Keratinocyte (primary cell): Measurements from ENCODE around the gene PDGFB. TPM values are rescaled to one million over a fixed set of nuclear protein-coding genes. Genes with fewer than 3 reads are reported as not detected.

Experiments used
- DNase-seq: peaks from one replicate; pipeline ENCODE4 v3.0.0-alpha.2; 2011; ENCODE audit warnings: low read depth, missing footprints, low spot score
- FAIRE-seq: peaks from 2 replicates; lab custom pipeline; 2011; peaks lifted over from hg19 to GRCh38; lab: Jason Lieb, UNC
- H2AFZ ChIP-seq: 2 replicates; pipeline ENCODE4 v1.6.0; 2012; ENCODE audit warnings: low read length, control low read depth, inconsistent platforms; ENCODE audit not compliant: control insufficient read depth
- H3K27ac ChIP-seq: 2 replicates; pipeline ENCODE4 v1.5.1; 2011; ENCODE audit warnings: low read length; ENCODE audit not compliant: control insufficient read depth, insufficient read depth
- H3K27me3 ChIP-seq: 3 replicates; pipeline ENCODE4 v1.6.0; 2011; ENCODE audit warnings: low read length; ENCODE audit not compliant: control insufficient read depth, insufficient read depth; ENCODE audit errors: extremely low read depth
- H3K36me3 ChIP-seq, 2 experiments: 2 replicates in 1 of 2; 3 replicates in 1 of 2; pipeline ENCODE4 v1.5.1; 2011; ENCODE audit warnings: low read length in 2 of 2, mild to moderate bottlenecking in 1 of 2; ENCODE audit not compliant: control insufficient read depth in 2 of 2, insufficient read depth in 2 of 2; ENCODE audit errors: extremely low read depth in 1 of 2
- H3K4me1 ChIP-seq: 3 replicates; pipeline ENCODE4 v1.5.1; 2011; ENCODE audit warnings: low read length; ENCODE audit not compliant: control insufficient read depth, insufficient read depth; ENCODE audit errors: extremely low read depth
- H3K4me2 ChIP-seq: 3 replicates; pipeline ENCODE4 v1.6.0; 2011; ENCODE audit warnings: low read depth, low read length; ENCODE audit not compliant: control insufficient read depth, insufficient read depth; ENCODE audit errors: extremely low read depth
- H3K4me3 ChIP-seq, 3 experiments: fragments of 200-600 bp in 1 of 3; sonication (generic) in 1 of 3; 2 replicates in 2 of 3; 3 replicates in 1 of 3; pipeline ENCODE4 v1.5.1; 2011 to 2016; ENCODE audit warnings: low read length in 3 of 3, mild to moderate bottlenecking in 3 of 3, control low read depth in 2 of 3, inconsistent platforms in 1 of 3, low read depth in 1 of 3, mixed read lengths in 1 of 3, mixed run types in 1 of 3, moderate library complexity in 1 of 3; ENCODE audit not compliant: control insufficient read depth in 2 of 3, insufficient read depth in 2 of 3; ENCODE audit errors: extremely low read depth in 1 of 3
- H3K79me2 ChIP-seq: 2 replicates; pipeline ENCODE4 v1.6.0; 2012; ENCODE audit warnings: low read length; ENCODE audit not compliant: control insufficient read depth, insufficient read depth
- H3K9ac ChIP-seq: 3 replicates; pipeline ENCODE4 v1.6.0; 2011; ENCODE audit warnings: low read length; ENCODE audit not compliant: control insufficient read depth, insufficient read depth; ENCODE audit errors: extremely low read depth
- H3K9me1 ChIP-seq: 3 replicates; pipeline ENCODE4 v1.6.0; 2011; ENCODE audit warnings: low read length; ENCODE audit not compliant: control insufficient read depth, insufficient read depth; ENCODE audit errors: extremely low read depth
- H3K9me3 ChIP-seq: 2 replicates; pipeline ENCODE4 v1.5.1; 2012; ENCODE audit warnings: low read depth, low read length; ENCODE audit not compliant: control insufficient read depth
- H4K20me1 ChIP-seq: 3 replicates; pipeline ENCODE4 v1.6.0; 2011; ENCODE audit warnings: low read length; ENCODE audit not compliant: control insufficient read depth, insufficient read depth; ENCODE audit errors: extremely low read depth
- EZH2 ChIP-seq: IDR thresholded peaks from one replicate; pipeline ENCODE4 v1.6.1; 2012; ENCODE audit warnings: inconsistent platforms, mild to moderate bottlenecking, low read length, moderate library complexity
- dilution Hi-C: fragments of 300-500 bp; cut with MboI; formaldehyde crosslinking; loops from one replicate; pipeline ENCODE4 v1.7.0; 2020; ENCODE audit warnings: low sequenced_read_pairs; ENCODE audit not compliant: extremely low pct_ligation_motif_present
- polyA plus RNA-seq, 5 experiments: library from polyadenylated mRNA; depleted of rRNA in 3 of 5; stranded (reverse) in 3 of 5; stranded (forward) in 1 of 5; unstranded in 1 of 5; fragments of >200 nt; gene quantifications; 1 replicate in 1 of 5; 2 replicates in 3 of 5; 3 replicates in 1 of 5; pipeline versions ENCODE4 v1.2.1 to v1.2.3, GENCODE V29; 2011 to 2012; ENCODE audit warnings: missing spikeins in 2 of 5, low read depth in 1 of 5, low replicate concordance in 1 of 5
- TF ChIP-seq, protein P1 (sequence below), 3 experiments: IDR thresholded peaks in 1 of 3; conservative IDR thresholded peaks in 1 of 3; optimal IDR thresholded peaks in 1 of 3; 2 replicates in 2 of 3; 3 replicates in 1 of 3; pipeline versions ENCODE3 to v1.5.1; 2011; ENCODE audit warnings: low read length in 3 of 3, mild to moderate bottlenecking in 3 of 3, moderate library complexity in 2 of 3, control low read depth in 1 of 3, inconsistent platforms in 1 of 3; ENCODE audit not compliant: insufficient read depth in 2 of 3; ENCODE audit errors: extremely low read depth in 1 of 3

Gene PDGFB
- polyA plus RNA-seq, 1 donor (not counting 4 experiments of a cell fraction or from before 2014, with no cell fraction given) = 6.0 TPM

- Histone ChIP-seq H3K27me3 (peaks cover 17% of the 10 kb centered on the region), H3K4me3 (no peak overlapping the region), H3K36me3 (no peaks in the 10 kb centered on the region), H3K79me2 (peaks cover 3% of the 10 kb centered on the region), H2AFZ (no peak overlapping the region), H3K4me1 (peaks cover 12% of the 10 kb centered on the region), H3K9me3 (no peaks in the 10 kb centered on the region), H4K20me1 (no peaks in the 10 kb centered on the region), H3K4me2 (no peak overlapping the region), H3K9ac (no peak overlapping the region), H3K27ac (no peak overlapping the region), H3K9me1 (no peaks in the 10 kb centered on the region)
- dilution Hi-C loops = no loop called here
- DNase-seq = no peak
- FAIRE-seq = no peak
- TF ChIP-seq, protein P1, sequence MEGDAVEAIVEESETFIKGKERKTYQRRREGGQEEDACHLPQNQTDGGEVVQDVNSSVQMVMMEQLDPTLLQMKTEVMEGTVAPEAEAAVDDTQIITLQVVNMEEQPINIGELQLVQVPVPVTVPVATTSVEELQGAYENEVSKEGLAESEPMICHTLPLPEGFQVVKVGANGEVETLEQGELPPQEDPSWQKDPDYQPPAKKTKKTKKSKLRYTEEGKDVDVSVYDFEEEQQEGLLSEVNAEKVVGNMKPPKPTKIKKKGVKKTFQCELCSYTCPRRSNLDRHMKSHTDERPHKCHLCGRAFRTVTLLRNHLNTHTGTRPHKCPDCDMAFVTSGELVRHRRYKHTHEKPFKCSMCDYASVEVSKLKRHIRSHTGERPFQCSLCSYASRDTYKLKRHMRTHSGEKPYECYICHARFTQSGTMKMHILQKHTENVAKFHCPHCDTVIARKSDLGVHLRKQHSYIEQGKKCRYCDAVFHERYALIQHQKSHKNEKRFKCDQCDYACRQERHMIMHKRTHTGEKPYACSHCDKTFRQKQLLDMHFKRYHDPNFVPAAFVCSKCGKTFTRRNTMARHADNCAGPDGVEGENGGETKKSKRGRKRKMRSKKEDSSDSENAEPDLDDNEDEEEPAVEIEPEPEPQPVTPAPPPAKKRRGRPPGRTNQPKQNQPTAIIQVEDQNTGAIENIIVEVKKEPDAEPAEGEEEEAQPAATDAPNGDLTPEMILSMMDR (optimal IDR thresholded peaks at IDR 0.05 in 1 of 3, IDR thresholded peaks at IDR 0.05 in 1 of 3, conservative IDR thresholded peaks at IDR 0.05 in 1 of 3; ENCODE audit: extremely low read depth in 1 of 3, insufficient read depth in 2 of 3, low read length in 3 of 3) = no peak
- no peak for TF ChIP-seq EZH2
Measured at GRCh38 chr22:39248254-39248653, 3.5 kb upstream of the PDGFB start.

GRCh38 chr22:39247361-39247760, 2.6 kb upstream of the PDGFB start:
- DNase-seq (no peak), FAIRE-seq (no peak)
- TF ChIP-seq, protein P1 (optimal IDR thresholded peaks at IDR 0.05 in 1 of 3, IDR thresholded peaks at IDR 0.05 in 1 of 3, conservative IDR thresholded peaks at IDR 0.05 in 1 of 3; ENCODE audit: extremely low read depth in 1 of 3, insufficient read depth in 2 of 3, low read length in 3 of 3) = no peak
- TF ChIP-seq EZH2 = no peak

More at GRCh38 chr22:39247361-39247760, 2.6 kb upstream of the PDGFB start:
- Histone ChIP-seq H3K4me2 (no peak overlapping the region), H3K4me1 (peaks cover 3% of the 10 kb centered on the region), H3K79me2 (peaks cover 5% of the 10 kb centered on the region), H3K4me3 (no peak overlapping the region), H3K36me3 (no peaks in the 10 kb centered on the region), H3K27ac (no peak overlapping the region), H3K27me3 (peaks cover 17% of the 10 kb centered on the region), H3K9me1 (no peaks in the 10 kb centered on the region), H3K9ac (no peak overlapping the region), H2AFZ (no peak overlapping the region), H4K20me1 (no peaks in the 10 kb centered on the region), H3K9me3 (no peaks in the 10 kb centered on the region)
- dilution Hi-C loops = no loop called here
